ENCODE results near the gene KISS1R.

- TF ChIP-seq GATA3 (IDR thresholded peaks at IDR 0.05; ENCODE audit: low read depth, low read length) (no peak), GATA2 (IDR thresholded peaks at IDR 0.05; ENCODE audit: low read depth, low read length) (no peak)
These were observed 15.7 kb upstream of the KISS1R start for GRCh38 chr19:901216-902092.
